Neural progenitor cell (in vitro differentiated cells): ENCODE data around the gene ALDH2. TPM values are rescaled to one million over a fixed set of nuclear protein-coding genes. Genes with fewer than 3 reads are reported as not detected.
A peak's percentile ranks its signal among the peaks of the same experiment; 100 is the strongest.
"Not testable (repeated sequence)": the region's sequence is repeated elsewhere in the genome, so short reads cannot be mapped to it uniquely, and the experiment has no call there.

Experiments used
- DNase-seq: peaks from one replicate; pipeline ENCODE4 v3.0.0-alpha.2; 2016; ENCODE audit warnings: low spot score
- H2AFZ ChIP-seq: fragments of 200-600 bp; sonication (generic); replicated peaks from 2 replicates; pipeline ENCODE4 v1.6.1; 2016; ENCODE audit warnings: antibody characterized with exemption
- H3F3A ChIP-seq: fragments of 200-600 bp; sonication (generic); 2 replicates; pipeline ENCODE4 v1.6.1; 2016; ENCODE audit warnings: antibody characterized with exemption, low read depth
- H3K27ac ChIP-seq: fragments of 200-600 bp; sonication (generic); 2 replicates; pipeline ENCODE4 v1.5.1; 2016; ENCODE audit warnings: mild to moderate bottlenecking
- H3K27me3 ChIP-seq: fragments of 200-600 bp; sonication (generic); 2 replicates; pipeline ENCODE4 v1.6.1; 2016; ENCODE audit warnings: mild to moderate bottlenecking, moderate library complexity
- H3K36me3 ChIP-seq: fragments of 200-600 bp; sonication (generic); 2 replicates; pipeline ENCODE4 v1.5.1; 2016
- H3K4me1 ChIP-seq: fragments of 200-600 bp; sonication (generic); 2 replicates; pipeline ENCODE4 v1.6.1; 2016; ENCODE audit warnings: mixed run types
- H3K4me2 ChIP-seq: fragments of 200-600 bp; sonication (generic); 2 replicates; pipeline ENCODE4 v1.6.1; 2016
- H3K4me3 ChIP-seq: fragments of 200-600 bp; sonication (generic); 2 replicates; pipeline ENCODE4 v1.5.1; 2016
- H3K79me2 ChIP-seq: fragments of 200-600 bp; sonication (generic); 2 replicates; pipeline ENCODE4 v1.6.1; 2016; ENCODE audit warnings: low read depth
- H3K9ac ChIP-seq: fragments of 200-600 bp; sonication (generic); 2 replicates; pipeline ENCODE4 v1.6.1; 2016
- H3K9me3 ChIP-seq: fragments of 200-600 bp; sonication (generic); 2 replicates; pipeline ENCODE4 v1.5.1; 2016; ENCODE audit warnings: low read depth
- H4K20me1 ChIP-seq: fragments of 200-600 bp; sonication (generic); 2 replicates; pipeline ENCODE4 v1.6.1; 2016; ENCODE audit warnings: low read depth
- H3K27ac Mint-ChIP-seq: 3 replicates; pipeline ENCODE4 v1.8.0; 2021; ENCODE audit warnings: mixed read lengths
- H3K27me3 Mint-ChIP-seq: 2 replicates; pipeline ENCODE4 v1.8.0; 2022; ENCODE audit warnings: low read depth, mild to moderate bottlenecking, inconsistent platforms, moderate library complexity, mixed read lengths; ENCODE audit not compliant: insufficient read depth
- H3K36me3 Mint-ChIP-seq: 3 replicates; pipeline ENCODE4 v1.8.0; 2021; ENCODE audit warnings: mixed read lengths
- H3K4me1 Mint-ChIP-seq: 3 replicates; pipeline ENCODE4 v1.8.0; 2021; ENCODE audit warnings: mixed read lengths
- H3K4me3 Mint-ChIP-seq: 3 replicates; pipeline ENCODE4 v1.8.0; 2021; ENCODE audit warnings: mild to moderate bottlenecking, moderate library complexity, mixed read lengths
- H3K9me3 Mint-ChIP-seq: 3 replicates; pipeline ENCODE4 v1.8.0; 2020; ENCODE audit warnings: mixed read lengths
- EZH2 ChIP-seq: fragments of 200-600 bp; sonication (generic); IDR thresholded peaks from 2 replicates; pipeline ENCODE4 v1.6.1; 2017; ENCODE audit warnings: antibody characterized with exemption, mild to moderate bottlenecking, moderate library complexity
- EZH2phosphoT487 ChIP-seq: fragments of 200-600 bp; sonication (generic); IDR thresholded peaks from 2 replicates; pipeline ENCODE4 v1.6.1; 2017; ENCODE audit warnings: antibody characterized with exemption
- total RNA-seq: library from RNA; depleted of rRNA; stranded (reverse); fragments of >200 nt; gene quantifications from 2 replicates; pipeline ENCODE4 v1.2.3, GENCODE V29; 2015; ENCODE audit warnings: low replicate concordance
- TF ChIP-seq, protein P1 (sequence below): fragments of 200-600 bp; sonication (generic); IDR thresholded peaks from 2 replicates; pipeline ENCODE4 v1.5.1; 2017; ENCODE audit warnings: antibody characterized with exemption, mild to moderate bottlenecking

Gene ALDH2
- 60.0 and 107 TPM in 2 replicates for total RNA-seq

- H2AFZ ChIP-seq: peak within 1 kb of the TSS; percentile 48
- H3K36me3 ChIP-seq: no peaks in the 10 kb centered on the region
- H4K20me1 ChIP-seq: peaks cover 19% of the 10 kb centered on the region
- Mint-ChIP-seq H3K9me3 (no peaks in the 10 kb centered on the region), H3K4me1 (peaks cover 32% of the 10 kb centered on the region), H3K36me3 (peaks cover 3% of the 10 kb centered on the region), H3K4me3 (peak within 1 kb of the TSS; percentile 96), H3K27ac (peak within 1 kb of the TSS; percentile 87), H3K27me3 (peaks cover 15% of the 10 kb centered on the region)
- H3K27me3 ChIP-seq: no peaks in the 10 kb centered on the region
- peak within 1 kb of the TSS; percentile 87 for H3K4me2 ChIP-seq
- H3K4me1 ChIP-seq: peaks cover 22% of the 10 kb centered on the region
- no peak within 1 kb of the TSS for H3K27ac ChIP-seq
- H3K9ac ChIP-seq: peak within 1 kb of the TSS; percentile 5
- peak within 1 kb of the TSS; percentile 64 for H3K4me3 ChIP-seq
- TF ChIP-seq EZH2 (no peak), EZH2phosphoT487 (peak; percentile 40)
- TF ChIP-seq, protein P1, sequence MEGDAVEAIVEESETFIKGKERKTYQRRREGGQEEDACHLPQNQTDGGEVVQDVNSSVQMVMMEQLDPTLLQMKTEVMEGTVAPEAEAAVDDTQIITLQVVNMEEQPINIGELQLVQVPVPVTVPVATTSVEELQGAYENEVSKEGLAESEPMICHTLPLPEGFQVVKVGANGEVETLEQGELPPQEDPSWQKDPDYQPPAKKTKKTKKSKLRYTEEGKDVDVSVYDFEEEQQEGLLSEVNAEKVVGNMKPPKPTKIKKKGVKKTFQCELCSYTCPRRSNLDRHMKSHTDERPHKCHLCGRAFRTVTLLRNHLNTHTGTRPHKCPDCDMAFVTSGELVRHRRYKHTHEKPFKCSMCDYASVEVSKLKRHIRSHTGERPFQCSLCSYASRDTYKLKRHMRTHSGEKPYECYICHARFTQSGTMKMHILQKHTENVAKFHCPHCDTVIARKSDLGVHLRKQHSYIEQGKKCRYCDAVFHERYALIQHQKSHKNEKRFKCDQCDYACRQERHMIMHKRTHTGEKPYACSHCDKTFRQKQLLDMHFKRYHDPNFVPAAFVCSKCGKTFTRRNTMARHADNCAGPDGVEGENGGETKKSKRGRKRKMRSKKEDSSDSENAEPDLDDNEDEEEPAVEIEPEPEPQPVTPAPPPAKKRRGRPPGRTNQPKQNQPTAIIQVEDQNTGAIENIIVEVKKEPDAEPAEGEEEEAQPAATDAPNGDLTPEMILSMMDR: peak; percentile 15
- peak; percentile 94 for DNase-seq
- H3K79me2 ChIP-seq: peaks cover 42% of the 10 kb centered on the region
- H3F3A ChIP-seq: peaks cover 20% of the 10 kb centered on the region
- H3K9me3 ChIP-seq: no peaks in the 10 kb centered on the region
These were observed at the start of gene ALDH2 for GRCh38 chr12:111766608-111767361. Gene ALDH2 (plus strand): TSS chr12:111766933. CDS start chr12:111766983, 50 bp downstream.

GRCh38 chr12:111719316-111719715, 47.4 kb upstream of the ALDH2 start:
- H3K27me3 Mint-ChIP-seq, H3K36me3 ChIP-seq, H3K79me2 ChIP-seq, H3K9me3 Mint-ChIP-seq, H3K4me1 ChIP-seq, H4K20me1 ChIP-seq, H2AFZ ChIP-seq, H3K27ac Mint-ChIP-seq, H3K4me3 ChIP-seq, H3K27me3 ChIP-seq, DNase-seq, H3K4me3 Mint-ChIP-seq, H3K9me3 ChIP-seq, H3K9ac ChIP-seq, H3K27ac ChIP-seq, H3F3A ChIP-seq, H3K4me2 ChIP-seq: not testable (repeated sequence)
- Mint-ChIP-seq H3K36me3 (peaks cover 16% of the 10 kb centered on the region), H3K4me1 (peaks cover 15% of the 10 kb centered on the region)

DNA sequence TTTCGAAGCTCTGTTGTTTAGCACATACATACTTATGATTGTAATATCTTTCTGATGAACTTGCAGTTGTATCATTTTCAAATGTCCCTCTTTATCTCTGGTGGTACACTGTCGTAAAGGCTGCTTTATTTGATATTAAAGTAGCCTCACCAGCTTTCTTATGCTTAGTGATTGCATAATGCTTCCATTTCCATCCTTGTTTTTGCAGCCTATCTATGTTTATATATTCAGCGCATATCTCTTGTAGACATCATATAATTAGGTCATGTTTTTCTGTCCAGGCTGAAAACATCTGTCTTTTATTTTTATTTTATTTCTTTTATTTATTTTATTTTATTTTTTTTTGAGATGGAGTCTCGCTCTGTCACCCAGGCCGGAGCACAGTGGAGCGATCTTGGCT, 46.3 kb upstream of the ALDH2 start:
- Mint-ChIP-seq H3K27me3 (no peaks in the 10 kb centered on the region), H3K36me3 (peaks cover 26% of the 10 kb centered on the region), H3K4me3 (no peak overlapping the region), H3K27ac (no peak overlapping the region), H3K4me1 (peaks cover 6% of the 10 kb centered on the region), H3K9me3 (peaks cover 9% of the 10 kb centered on the region)
- Histone ChIP-seq H2AFZ (no peak overlapping the region), H3K79me2 (no peaks in the 10 kb centered on the region), H3K9ac (no peak overlapping the region), H3K9me3 (no peaks in the 10 kb centered on the region), H3K27me3 (no peaks in the 10 kb centered on the region), H3K4me1 (no peaks in the 10 kb centered on the region), H3K4me2 (no peak overlapping the region), H4K20me1 (no peaks in the 10 kb centered on the region), H3F3A (no peaks in the 10 kb centered on the region), H3K4me3 (no peak overlapping the region), H3K36me3 (peaks cover 4% of the 10 kb centered on the region), H3K27ac (no peak overlapping the region)
- TF ChIP-seq EZH2phosphoT487 (no peak), EZH2 (no peak)
- TF ChIP-seq, protein P1: no peak
- DNase-seq: no peak

DNA sequence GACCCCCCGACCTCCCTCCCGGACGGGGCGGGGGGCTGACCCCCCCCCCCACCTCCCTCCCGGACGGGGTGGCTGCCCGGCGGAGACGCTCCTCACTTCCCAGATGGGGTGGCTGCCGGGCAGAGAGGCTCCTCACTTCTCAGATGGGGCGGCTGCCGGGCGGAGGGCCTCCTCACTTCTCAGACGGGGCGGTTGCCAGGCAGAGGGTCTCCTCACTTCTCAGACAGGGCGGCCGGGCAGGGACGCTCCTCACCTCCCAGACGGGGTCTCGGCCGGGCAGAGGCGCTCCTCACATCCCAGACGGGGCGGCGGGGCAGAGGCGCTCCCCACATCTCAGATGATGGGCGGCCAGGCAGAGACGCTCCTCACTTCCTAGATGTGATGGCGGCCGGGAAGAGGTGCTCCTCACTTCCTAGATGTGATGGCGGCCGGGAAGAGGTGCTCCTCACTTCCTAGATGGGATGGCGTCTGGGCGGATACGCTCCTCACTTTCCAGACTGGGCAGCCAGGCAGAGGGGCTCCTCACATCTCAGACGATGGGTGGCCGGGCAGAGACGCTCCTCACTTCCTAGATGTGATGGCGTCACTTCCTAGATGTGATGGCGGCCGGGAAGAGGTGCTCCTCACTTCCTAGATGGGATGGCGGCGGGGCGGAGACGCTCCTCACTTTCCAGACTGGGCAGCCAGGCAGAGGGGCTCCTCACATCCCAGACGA, 42.9 kb upstream of the ALDH2 start:
- H3K27me3 ChIP-seq, H3K4me3 ChIP-seq, H2AFZ ChIP-seq, H3K27me3 Mint-ChIP-seq, DNase-seq, H3K4me1 ChIP-seq, H3K4me3 Mint-ChIP-seq, H4K20me1 ChIP-seq, H3K27ac Mint-ChIP-seq, H3K9me3 Mint-ChIP-seq, H3K9me3 ChIP-seq, H3F3A ChIP-seq, H3K4me2 ChIP-seq, H3K79me2 ChIP-seq, H3K36me3 ChIP-seq, H3K9ac ChIP-seq, H3K27ac ChIP-seq, H3K4me1 Mint-ChIP-seq: not testable (repeated sequence)
- H3K36me3 Mint-ChIP-seq: peaks cover 27% of the 10 kb centered on the region
